Epidermal melanocyte (primary cell): ENCODE results near the gene FOXB1.

Experiments
- DNase-seq: peaks from one replicate; pipeline ENCODE4 v3.0.0; 2011; ENCODE audit warnings: low spot score; ENCODE audit not compliant: insufficient read length

The FOXB1 gene

DNA sequence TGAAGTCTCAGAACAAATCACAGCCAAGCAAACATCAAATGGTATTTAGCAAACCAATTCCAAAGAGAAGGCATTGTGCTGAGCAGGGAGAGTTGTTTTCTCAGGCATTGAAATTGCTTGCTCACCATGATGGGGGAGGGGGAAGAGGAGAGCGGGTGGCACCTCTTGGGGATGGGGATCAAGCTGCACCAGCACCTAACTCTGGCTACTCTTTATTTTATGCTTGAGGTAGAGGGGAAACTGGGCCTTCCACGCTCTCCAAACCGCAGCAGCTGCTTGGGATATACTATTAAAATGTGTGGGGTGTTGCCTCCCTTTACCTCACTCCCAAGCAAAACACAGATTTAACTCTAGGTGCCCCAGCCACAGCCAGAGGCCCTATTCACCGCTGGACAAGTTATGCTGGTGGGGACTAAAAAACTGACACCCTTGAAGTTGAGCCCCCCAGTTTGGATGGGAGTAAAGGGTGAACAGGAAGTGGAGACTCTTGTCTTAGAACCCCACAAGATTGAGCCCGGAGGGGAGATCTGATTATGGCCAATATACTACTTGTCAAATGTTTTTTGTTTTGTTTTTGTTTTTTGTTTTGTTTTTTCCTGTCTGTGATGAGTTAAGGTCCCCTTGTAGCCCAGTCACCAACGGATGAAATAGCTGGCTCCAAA lies 5.0 kb upstream of the FOXB1 start:
- no peak for DNase-seq

DNA sequence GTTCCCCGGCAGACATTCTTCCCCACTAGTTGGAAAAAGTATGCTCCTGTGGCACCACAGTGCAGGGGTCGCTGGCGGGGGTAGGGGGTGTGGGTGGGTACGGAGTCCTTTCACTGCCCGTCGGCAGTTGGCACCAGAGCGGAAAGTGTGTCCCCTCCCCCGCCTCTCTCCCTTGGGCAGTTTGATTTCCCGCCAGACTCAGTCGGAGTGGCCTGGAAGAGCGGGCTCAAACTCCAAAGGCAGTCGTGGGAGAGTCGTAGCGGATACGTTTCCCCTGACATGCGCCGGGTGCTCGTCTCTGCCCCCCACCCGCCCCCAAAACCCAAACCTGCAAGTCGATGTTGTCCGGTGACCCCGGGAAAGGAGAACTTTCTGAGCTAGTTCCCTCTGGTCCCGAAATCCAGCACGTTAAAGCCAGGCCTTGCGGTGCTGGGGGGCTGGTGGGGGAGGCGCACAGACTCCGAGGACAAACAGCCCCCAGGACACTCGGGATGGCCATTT lies 4.4 kb upstream of the FOXB1 start:
- no peak for DNase-seq

DNA sequence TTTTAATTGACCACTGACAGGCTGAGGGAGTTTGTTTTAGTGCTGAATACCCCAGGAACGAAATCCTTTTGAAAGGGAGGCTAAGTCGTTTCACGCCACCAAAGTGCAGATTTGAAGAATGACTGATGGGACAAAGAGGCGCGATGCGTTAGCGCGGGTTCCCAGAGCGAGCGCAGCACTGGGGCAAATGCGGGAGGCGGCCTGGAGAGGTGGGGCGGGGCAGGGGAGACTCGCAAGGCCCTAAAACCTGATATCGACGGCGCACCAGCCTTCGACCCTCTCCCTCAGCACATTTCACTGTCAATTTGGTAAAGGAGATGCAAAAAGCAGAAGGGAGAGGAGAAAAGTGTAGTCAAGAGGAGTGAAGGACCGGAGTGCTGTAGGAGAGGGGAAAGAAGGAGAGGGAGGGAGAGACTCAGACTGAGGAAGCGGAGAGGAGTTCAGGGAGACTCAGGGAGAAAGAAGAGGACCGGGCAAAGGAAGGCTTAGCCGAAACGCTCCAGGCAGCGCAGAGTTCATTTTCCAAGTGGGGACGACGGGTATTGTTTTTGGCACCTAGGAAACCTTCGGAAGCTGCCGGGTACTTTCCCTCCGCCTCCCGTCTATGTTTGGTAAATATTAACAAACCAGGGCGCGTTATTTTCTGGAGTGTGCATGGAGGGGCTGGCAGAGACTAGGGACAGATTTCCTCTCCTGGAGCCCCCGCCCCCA lies 3.8 kb upstream of the FOXB1 start:
- no peak for DNase-seq

DNA sequence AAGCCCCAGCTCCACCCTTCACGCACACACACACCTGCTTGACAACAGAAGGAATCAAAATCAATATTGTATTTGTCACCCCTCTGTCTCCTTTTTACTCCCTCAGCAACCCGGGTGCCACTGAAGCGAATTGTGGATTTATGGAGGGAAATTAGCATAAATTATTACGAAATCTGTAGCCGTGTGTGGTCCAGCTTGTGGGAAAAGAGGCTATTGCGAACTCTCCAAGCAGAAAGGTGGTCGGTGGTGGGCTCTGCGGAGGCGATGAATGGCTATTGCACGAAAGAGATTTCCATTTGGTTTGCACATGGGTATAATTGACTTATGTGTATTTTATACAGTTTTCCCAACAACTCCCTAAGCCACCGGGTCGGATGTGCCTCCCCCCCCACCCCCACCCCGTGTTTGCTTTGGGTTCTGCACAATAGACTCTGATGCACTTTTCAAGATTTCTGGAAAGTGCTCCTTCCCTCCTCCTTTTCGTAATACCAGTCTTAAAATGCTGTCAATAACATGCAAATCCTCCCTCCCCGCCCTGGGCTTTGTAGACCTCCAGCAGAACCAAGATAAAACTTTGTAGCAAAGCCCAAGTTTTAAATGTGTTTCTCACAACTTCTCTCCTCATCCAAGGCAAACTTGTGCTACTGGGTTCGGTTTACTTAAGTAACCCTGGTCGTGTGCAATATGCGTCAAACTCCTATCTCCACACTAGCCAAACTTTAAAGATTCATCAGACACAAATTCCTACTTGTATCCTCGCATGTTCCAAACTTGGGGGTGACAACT lies 3.1 kb upstream of the FOXB1 start:
- no peak for DNase-seq

DNA sequence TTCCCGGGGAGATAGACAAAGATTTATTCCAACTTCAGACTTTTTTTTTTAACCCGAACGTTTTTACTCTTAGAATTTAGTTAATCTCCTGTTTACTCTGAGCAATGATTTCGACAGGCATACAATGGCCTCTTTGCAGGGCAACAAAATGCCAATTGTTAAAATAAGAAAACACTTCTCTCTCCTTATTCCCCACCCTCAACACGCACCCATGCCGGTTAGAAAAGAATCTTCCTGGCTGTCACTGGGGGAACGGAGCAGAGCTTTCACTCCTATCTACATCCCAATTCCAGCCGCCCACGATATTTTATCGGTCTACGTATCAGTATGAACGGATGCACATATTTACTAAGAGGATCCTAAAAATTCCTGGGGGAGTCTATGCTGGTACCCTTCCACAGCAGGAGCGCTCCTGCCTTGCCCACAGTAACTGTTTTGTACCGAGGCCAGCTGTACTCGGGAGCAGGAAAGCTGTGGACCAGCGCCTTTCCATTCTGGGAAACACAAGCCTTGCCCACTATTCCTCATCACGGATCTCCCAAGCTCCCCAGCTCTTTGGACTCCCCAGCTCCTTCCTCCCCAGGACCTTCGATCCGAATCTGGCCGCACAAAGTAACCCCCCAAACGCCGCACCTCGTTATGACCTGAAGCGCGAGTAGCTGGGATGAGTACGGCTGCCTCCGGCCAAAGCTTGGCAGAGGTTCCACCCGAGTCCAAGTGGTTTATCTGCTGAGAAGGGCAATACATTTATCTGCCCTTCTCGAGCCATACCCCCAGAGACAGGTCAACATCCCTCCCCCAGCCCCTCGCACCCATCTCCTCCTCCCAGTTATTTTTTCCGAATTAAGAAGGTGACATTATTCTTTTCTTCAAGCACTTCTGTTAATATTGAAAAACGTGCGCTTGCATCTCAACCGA lies 2.2 kb upstream of the FOXB1 start:
- DNase-seq, result no peak

DNA sequence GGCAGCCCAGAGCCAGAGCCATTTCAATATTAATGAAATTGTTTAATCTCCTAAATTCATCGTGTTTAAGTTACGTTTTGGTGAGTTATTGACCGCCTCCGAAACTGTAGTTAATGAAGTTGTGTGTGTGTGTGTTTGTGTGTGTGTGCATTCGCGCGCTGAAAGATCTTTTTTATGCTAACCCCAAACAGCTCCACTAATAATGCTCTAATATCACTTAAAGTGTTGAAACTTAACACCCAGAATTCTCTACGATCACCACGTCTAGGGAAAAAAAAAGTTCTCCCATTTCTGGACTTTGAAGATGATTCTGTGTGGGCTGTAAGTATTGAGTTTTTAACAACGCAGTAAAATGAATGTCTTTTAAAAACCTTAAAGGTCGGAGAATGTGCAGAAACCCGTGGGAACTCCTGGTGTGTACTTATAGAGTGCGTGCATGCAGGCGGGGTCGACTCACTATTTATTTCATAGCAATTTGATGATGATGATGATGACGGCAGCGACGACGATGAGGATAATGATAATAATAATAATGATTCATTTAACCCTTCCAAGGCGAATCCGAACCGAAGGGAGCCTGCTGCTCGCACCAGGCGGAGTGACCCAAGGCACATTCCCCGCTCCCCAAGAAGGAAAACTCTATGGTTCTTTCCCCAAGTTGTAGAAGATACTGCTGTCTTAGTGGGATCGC lies 1.4 kb upstream of the FOXB1 start:
- no peak for DNase-seq

DNA sequence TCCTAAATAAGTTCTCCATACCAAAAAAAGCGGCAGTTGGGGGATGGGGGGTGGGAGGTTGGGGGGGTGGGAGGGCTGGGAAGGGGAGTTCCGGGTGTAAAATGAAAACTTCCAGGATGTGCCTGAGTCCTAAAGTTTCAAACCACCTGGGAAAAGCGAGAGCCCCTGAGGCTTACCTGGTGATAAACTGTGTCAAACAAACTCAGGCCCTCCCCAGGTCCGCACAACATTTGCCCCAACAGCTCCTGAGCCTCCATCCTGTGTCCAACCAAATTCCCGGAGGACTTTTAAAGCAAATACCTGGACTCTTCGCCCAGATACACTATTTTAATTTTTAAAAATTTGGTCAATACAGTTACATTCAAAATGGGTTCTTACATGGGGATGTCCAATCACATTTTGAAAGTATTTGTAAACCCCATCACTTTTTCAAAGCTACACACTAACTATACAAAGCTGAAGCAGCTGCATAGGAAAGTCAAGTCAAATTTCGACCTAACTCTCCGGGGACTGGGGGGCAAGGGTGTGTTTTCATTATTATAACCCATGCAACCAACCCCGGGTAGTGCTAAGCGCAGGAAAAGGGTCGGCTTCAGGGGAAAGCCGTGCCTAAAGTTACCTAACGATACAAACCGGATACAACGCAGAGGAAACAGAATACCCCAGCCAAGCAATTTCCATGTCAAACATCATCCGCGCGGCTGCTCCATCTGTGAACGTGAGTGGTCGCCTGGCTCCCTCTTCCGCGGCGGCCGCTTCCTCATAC lies 685 bp upstream of the FOXB1 start:
- DNase-seq, result no peak

DNA sequence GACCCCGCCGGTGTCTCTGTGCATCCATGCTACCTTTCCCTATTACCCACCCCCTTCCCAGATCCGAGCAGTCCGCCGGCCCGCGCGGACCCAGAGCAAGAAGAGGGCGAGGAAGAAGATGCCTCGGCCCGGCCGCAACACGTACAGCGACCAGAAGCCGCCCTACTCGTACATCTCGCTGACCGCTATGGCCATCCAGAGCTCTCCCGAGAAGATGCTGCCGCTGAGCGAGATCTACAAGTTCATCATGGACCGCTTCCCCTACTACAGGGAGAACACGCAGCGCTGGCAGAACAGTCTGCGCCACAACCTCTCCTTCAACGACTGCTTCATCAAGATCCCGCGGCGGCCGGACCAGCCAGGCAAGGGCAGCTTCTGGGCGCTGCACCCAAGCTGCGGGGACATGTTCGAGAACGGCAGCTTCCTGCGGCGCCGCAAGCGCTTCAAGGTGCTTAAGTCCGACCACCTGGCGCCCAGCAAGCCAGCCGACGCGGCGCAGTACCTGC lies 788 bp downstream of the FOXB1 start:
- no peak for DNase-seq

DNA sequence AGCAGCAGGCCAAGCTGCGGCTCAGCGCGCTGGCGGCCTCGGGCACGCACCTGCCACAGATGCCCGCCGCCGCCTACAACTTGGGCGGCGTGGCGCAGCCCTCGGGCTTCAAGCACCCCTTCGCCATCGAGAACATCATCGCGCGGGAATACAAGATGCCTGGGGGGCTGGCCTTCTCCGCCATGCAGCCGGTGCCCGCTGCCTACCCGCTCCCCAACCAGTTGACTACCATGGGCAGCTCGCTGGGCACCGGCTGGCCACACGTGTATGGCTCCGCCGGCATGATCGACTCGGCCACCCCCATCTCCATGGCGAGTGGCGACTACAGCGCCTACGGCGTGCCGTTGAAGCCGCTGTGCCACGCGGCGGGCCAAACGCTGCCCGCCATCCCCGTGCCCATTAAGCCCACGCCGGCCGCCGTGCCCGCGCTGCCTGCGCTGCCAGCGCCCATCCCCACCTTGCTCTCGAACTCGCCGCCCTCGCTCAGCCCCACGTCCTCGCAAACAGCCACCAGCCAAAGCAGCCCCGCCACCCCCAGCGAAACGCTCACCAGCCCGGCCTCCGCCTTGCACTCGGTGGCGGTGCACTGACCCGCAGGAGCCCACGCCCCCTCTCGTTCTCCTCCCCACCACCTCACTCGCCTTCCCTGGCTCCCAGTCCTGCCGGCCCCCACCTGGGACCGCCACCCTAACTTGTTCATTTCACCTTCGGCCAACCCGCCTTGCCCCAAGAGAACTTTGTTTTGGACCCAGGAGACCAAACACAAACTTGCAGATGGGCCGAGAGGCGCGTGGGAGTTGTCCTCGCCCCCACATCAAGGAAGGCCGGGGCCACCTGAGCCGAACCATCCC lies 1.5 kb downstream of the FOXB1 start:
- DNase-seq, result no peak

DNA sequence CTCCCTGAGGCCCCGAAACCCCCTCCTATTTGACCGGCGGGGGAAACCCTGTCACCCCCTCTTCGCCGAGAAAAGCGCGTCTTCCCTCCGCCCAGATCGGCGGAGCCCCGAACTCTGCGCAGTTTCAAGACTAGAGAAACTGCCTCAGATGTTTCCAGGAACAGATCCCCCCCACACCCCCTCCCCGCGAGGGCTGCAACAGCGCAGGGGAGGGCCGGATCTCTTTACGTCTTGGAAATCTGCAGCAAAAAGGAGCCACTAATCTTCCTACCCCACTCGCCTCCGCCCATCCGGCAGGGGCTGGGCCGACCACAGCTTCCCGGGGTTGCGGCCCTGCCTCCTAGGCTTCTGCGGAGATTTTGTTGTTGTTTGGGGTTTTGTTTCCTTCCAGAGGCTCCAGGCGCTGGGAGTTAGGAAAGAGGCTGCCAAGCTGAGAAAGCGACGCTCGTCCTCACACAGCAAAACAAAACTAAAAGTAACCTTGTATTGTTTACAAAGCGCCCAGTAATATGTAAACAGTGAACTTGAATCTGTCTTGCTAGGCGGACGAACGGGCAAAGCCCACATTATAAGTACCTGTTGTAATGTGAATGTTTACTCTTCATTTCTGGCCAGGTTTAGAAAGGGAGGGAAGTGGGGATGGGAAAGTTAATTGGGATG lies 2.2 kb downstream of the FOXB1 start:
- no peak for DNase-seq

DNA sequence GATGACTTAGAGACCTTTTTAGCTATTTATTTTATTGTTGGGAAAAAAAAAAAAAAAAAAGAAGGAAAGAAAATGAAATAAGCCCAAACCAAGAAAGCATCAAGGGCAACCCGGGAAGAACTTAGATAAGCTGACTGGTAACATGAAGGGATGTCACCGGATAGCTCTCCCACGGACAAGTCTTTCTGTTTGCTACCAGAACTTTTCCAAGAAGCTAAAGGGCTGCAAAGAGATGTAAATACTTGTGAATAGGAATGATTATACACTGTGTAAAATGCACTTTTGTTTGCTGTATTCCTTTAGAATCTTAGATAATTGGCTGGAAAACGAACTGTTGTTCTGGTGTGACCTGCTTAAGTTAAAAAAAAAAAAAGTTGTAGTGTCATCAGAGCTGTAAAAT lies 2.8 kb downstream of the FOXB1 start:
- no peak for DNase-seq

DNA sequence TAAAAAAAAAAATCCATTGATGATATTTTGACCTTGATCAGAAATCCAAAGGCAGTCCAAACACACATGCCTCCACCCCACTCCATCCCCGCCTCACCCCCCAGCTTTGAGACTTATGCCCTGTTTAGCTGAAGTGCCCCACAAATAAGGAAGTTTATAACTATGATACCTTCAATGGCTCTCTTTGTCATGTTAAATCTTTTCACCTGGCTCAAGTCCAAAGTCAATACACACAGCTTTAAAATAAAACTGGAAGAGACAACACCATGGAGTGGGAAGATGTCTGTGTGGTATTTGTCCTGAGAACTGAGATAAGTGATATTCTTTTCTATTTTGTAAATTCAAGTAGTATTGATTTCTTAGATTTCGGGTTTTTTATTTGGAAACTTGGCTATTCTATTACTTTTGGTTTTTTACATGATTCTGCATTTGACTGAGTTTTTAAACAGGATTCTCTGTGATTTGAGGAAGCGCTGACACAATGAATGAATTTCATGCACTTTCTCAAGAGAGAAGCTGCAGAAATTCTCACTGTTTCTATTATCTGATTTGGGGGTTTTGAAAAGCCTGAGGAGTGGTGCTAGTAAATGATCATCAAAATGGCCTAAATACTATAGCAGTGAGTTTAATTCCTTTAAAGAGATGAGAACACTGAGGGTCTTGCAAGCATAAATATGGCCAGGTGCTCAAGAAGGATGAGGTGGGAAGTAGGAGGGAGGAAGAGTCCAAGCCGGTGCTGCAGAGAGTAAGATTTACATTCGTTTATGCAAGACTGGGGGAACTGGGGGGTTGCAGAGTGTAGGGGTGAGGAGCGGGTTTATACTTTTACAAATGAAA lies 5.2 kb downstream of the FOXB1 start:
- DNase-seq, result no peak

DNA sequence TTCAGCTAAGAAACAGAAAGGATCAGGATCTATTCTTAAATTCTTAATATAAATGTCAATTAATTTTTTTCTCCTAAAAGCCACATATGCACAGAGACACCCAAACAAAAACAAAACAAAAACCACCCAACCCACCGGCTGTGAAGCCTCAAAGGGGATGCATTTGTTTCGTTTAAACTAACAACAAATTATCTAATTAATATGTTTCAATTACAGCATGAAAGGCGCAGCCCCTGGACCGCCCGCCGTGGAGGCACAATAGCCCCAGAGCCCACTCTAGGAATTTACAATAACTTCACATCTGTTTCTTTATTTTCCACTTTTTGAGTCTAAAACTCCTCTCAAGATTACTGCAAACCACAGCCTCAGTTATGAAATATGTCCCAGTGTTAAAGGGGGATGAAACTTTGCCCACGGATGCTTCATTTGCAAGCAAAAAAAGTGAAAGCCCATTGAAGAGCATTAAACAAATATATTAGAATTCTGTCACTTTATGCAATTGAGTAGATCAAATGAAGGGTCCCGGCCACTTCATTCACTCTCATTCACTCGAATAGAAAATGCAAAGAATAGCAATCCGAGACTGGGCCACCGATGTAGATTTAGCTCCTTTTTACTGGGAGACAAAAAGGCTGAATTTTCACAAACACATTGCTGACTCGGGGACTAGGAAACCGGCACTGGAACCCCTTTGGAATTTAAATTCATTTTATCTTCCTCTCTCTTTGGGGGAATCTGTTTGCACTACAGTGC lies 6.0 kb downstream of the FOXB1 start:
- DNase-seq, result no peak

DNA sequence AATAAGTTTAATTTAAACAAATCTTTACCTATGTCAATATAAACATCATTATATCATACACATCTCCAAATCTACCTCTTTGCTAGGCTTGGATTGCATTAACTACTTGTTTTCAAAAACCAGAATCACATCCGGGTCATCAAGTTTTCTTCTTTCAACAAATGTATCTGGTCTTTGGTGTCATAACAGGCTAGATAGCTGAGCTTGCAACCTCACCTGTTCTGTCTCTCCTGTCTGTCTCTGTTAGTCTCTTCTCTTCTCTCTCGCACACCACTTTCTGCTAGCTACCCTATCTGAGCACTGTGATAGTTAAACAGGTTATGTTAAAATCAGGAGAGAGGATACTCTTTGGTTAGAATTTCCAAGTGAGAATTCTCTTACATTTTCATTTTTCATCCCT lies 6.7 kb downstream of the FOXB1 start:
- DNase-seq, result no peak

DNA sequence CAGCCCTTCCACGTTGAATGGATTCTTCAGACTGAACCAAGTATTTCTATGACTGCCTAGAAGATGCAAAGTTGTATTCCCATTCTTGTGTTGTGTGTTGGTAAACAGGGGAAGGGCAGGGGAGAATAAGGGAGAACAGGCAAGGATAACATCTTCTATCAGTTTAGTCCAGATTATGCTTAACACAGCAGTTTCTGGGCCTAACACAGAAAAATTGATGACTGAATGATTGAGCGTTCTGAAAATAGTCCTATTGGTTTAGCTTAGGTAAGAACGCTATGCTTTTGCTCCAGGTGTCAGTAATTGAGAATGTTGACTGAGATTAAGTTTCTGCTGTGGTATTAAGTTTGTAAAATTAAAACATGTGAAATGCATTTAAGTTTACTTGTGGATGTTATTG lies 8.6 kb downstream of the FOXB1 start:
- no peak for DNase-seq
